ENCODE results near the gene SLC18A2. TPM values are rescaled to one million over a fixed set of nuclear protein-coding genes. Genes with fewer than 3 reads are reported as not detected.
"Not testable (repeated sequence)": the region's sequence is repeated elsewhere in the genome, so short reads cannot be mapped to it uniquely, and the experiment has no call there.

SLC18A2 gene
- total RNA-seq (2014; rRNA removed; shearing (Covaris generic)) = not detected in 2 replicates

- no peak for DNase-seq (ENCODE audit: low spot score)
Measured at GRCh38 chr10:117240621-117241529, at the start of gene SLC18A2. Gene SLC18A2 (plus strand): TSS chr10:117241114. CDS start chr10:117241694, 580 bp downstream.

- DNase-seq (ENCODE audit: low spot score) = no peak
Measured at GRCh38 chr10:117197189-117197588, 43.7 kb upstream of the SLC18A2 start, which contains the start of gene KCNK18. Gene KCNK18 (plus strand): TSS chr10:117197489. CDS start chr10:117197489, 0 bp downstream.

- DNase-seq (ENCODE audit: low spot score) = no peak
Measured at GRCh38 chr10:117198088-117198487, 42.8 kb upstream of the SLC18A2 start.

- DNase-seq (ENCODE audit: low spot score) = no peak
Measured at GRCh38 chr10:117201826-117202225, 39.1 kb upstream of the SLC18A2 start.

- DNase-seq (ENCODE audit: low spot score) = no peak
Measured at GRCh38 chr10:117204316-117204715, 36.6 kb upstream of the SLC18A2 start.

GRCh38 chr10:117212176-117212575, 28.7 kb upstream of the SLC18A2 start:
- DNase-seq (ENCODE audit: low spot score) = no peak

- no peak for DNase-seq (ENCODE audit: low spot score)
Measured at GRCh38 chr10:117214401-117214800, 26.5 kb upstream of the SLC18A2 start.

GRCh38 chr10:117215079-117215478, 25.8 kb upstream of the SLC18A2 start:
- DNase-seq (ENCODE audit: low spot score) = no peak

GRCh38 chr10:117216028-117216427, 24.9 kb upstream of the SLC18A2 start:
- DNase-seq (ENCODE audit: low spot score) = no peak

GRCh38 chr10:117216611-117217195, 24.2 kb upstream of the SLC18A2 start:
- DNase-seq (ENCODE audit: low spot score) = peak; percentile 63

GRCh38 chr10:117217196-117217761, 23.6 kb upstream of the SLC18A2 start:
- no peak for DNase-seq (ENCODE audit: low spot score)

GRCh38 chr10:117218654-117219053, 22.3 kb upstream of the SLC18A2 start:
- DNase-seq (ENCODE audit: low spot score) = no peak

GRCh38 chr10:117221156-117221711, 19.7 kb upstream of the SLC18A2 start:
- DNase-seq (ENCODE audit: low spot score) = peak; percentile 4

- no peak for DNase-seq (ENCODE audit: low spot score)
Measured at GRCh38 chr10:117222552-117222951, 18.4 kb upstream of the SLC18A2 start.

GRCh38 chr10:117222976-117223692, 17.8 kb upstream of the SLC18A2 start:
- DNase-seq (ENCODE audit: low spot score) = no peak

GRCh38 chr10:117223693-117224430, 17.1 kb upstream of the SLC18A2 start:
- no peak for DNase-seq (ENCODE audit: low spot score)

GRCh38 chr10:117224881-117225280, 16.0 kb upstream of the SLC18A2 start:
- DNase-seq (ENCODE audit: low spot score) = no peak

GRCh38 chr10:117226813-117227451, 14.0 kb upstream of the SLC18A2 start:
- DNase-seq (ENCODE audit: low spot score) = peak; percentile 76

GRCh38 chr10:117228210-117228609, 12.7 kb upstream of the SLC18A2 start:
- no peak for DNase-seq (ENCODE audit: low spot score)

- not testable (repeated sequence) for DNase-seq (ENCODE audit: low spot score)
Measured at GRCh38 chr10:117230107-117230506, 10.8 kb upstream of the SLC18A2 start.
